Raji (cell line): Measurements from ENCODE around the gene MYO18A.

Experiments used
- POLR2A ChIP-seq: IDR thresholded peaks from 2 replicates; pipeline ENCODE4 v1.6.1; 2011; ENCODE audit warnings: low read depth, low read length, control low read depth; ENCODE audit not compliant: insufficient read depth

MYO18A gene

DNA sequence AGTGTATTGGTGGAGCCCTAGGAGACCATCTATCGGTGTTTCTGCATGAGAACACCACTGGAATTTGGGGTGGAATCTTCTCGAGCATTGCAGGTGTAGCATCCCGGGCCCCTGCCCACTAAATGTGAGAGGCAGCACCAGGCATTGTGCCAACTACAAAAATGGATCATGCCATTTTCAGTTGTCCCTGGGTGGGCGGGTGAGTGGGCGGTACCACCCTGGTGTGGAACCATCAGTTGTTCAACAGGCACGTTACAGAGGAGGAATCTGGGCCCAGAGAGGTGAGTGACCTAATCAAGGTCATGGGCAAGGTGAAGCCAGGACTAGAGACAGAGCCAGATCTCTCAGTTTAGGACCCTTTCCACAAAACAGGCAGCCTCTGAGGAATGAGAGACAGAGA lies 128.5 kb downstream of the MYO18A start:
- TF ChIP-seq POLR2A = no peak

GRCh38 chr17:29051194-29051593 lies 129.0 kb downstream of the MYO18A start:
- TF ChIP-seq POLR2A = no peak

DNA sequence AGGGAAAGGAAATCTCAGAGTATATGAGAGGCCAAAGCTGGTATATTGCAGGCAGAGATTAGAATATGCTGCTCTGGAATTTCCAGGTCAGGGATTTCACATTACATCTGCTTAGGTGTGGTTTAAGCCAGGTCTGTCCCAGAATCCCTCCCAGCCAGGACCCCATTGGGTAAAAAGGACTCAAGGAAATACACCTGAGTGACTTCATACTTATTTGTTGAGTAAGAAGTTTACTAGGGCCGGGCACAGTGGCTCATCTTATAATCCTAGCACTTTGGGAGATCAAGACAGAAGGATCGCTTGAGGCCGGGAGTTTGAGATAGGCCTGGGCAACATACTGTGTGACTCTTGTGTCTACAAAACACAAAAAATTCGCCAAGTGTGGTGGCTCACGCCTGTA lies 130.0 kb downstream of the MYO18A start:
- no peak for TF ChIP-seq POLR2A

DNA sequence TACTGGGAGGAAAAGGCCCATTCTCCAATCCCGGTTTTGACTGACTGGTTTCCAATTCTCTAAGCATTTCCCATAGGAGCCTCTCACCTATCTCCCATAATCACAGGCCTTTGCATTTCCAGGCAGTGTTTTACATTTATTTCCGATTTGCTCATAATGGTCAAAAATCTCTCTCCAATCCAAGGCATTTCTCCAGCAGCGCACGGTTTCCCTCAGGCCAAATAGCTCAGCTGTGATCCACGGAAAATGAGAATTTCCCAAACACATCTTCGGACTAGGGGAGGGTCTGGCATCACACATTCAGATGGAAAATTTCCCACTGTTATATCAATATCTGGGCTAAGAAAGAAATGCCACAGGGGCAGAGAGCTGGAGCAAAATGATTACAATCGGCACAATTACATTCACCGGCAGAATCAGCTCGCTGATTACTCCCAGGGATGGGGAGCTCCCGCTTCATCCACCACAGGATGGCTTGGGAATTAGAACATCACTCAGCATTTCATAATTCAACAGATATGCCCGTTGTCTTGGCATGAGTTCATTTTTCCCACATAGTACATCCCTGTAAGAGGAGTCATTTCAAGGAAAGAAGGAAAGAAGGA lies 130.6 kb downstream of the MYO18A start:
- TF ChIP-seq POLR2A = no peak

GRCh38 chr17:29048440-29049368 lies 131.5 kb downstream of the MYO18A start:
- no peak for TF ChIP-seq POLR2A

GRCh38 chr17:29046473-29046839 lies 133.7 kb downstream of the MYO18A start:
- TF ChIP-seq POLR2A = no peak

DNA sequence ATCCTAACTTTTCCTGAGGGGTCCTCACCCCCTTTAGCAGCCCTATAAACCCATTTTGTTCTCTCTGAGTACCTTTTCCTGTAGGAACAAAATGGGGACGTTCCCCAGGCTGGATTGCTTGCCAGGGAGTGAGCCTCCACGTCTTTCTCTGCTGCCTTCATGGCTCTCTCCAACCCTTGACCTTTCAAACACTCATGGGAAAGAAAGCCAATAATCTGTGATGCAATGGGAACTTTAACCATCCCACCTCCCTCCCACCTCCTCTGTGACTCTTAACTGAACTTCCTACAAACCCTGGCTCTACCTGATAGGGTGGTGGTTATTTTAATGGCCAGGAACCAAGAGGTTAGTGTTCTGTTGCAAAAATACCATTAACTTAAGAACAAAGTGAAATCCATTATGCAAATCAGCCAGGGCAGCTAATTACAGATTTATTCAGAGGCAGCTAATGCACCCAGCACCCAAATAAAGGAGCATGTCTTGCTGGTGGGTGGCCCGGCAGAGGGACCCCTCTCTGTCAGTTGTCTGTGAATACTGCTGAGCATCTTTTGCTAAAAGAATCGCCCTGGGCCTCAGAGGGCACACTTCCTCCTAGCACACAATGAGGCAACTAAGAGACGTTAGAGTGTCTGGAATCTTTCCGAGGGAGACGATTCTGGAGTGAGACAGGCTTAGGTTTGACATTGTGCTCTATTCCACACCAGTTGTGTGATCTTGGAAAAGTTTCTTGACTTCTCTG lies 134.3 kb downstream of the MYO18A start:
- TF ChIP-seq POLR2A = no peak

DNA sequence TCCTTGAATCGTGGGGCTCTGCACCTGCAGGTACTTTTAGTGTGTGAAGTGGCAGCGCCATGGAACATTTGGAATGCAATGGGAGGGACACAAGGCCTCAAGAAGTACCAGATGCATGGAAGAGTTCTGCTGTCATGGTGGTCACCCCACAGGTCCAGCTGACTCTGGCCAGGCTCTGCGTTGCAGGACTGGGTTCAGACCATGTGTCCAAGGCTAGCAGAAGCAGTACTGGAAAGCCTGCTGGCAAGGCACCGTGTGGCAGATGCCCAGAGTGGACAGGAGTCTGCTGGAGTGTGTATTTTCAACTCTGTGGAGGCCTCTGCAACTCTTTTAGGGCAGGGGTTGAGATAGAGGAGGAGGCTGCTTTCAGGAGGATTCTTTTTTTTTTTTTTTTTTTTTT lies 135.2 kb downstream of the MYO18A start:
- TF ChIP-seq POLR2A = no peak

- no peak for TF ChIP-seq POLR2A
Observed at GRCh38 chr17:29043539-29044145, 136.6 kb downstream of the MYO18A start.

GRCh38 chr17:29042679-29043538 lies 137.3 kb downstream of the MYO18A start, which contains the start of gene PIPOX:
Gene PIPOX (plus strand): TSS chr17:29043141. CDS start chr17:29043226, 85 bp downstream.
- TF ChIP-seq POLR2A = no peak

DNA sequence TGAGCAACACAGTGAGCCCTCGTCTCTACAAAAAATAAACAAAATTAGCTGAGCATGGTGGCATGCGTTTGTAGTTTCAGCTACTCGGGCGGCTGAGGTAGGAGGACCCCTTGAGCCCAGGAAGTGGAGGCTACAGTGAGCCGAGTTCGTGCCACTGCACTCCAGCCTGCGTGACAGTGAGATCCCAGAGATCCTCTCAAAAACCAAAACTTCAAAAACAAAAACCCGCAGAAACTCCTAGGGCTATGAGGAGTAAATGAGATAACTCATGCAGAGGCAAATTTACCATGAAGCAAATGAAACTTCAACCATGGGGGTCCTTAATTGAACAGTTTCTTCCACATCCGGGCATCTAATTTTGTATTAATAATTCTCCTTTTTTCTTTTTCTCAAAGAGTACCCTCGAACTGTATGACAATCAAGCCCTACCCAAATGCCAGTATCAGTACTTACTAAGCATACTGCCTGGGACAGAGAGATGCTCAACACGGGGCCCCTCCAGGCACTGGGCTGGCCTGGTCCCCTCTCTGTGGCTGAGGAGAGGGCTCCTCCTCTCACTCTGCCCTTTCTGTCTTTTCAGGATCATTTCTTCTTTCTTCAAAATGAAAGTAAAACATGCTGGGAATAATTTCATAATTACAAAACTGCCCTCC lies 138.0 kb downstream of the MYO18A start:
- TF ChIP-seq POLR2A = no peak

DNA sequence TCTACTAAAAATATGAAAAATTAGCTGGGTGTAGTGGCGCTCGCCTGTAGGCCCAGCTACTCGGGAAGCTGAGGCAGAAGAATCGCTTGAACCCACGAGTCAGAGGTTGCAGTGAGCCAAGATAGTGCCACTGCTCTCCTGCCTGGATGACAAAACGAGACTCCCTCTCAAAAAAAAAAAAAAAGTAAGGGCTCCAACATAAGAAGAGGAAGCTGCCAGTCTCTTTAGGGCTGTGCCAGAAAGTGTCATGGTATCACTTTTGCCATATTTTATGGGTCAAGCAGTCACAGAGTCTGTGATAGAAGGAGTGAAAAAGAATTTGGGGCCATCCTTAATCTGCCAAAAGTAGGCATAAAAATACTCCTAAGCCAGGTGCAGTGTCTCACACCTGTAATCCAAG lies 138.6 kb downstream of the MYO18A start:
- TF ChIP-seq POLR2A = no peak

GRCh38 chr17:29041091-29041490 lies 139.1 kb downstream of the MYO18A start:
- no peak for TF ChIP-seq POLR2A
